ENCODE data around the gene HYAL2. TPM values are rescaled to one million over a fixed set of nuclear protein-coding genes. Genes with fewer than 3 reads are reported as not detected.

Gene HYAL2
- total and polyA plus RNA-seq, 10 of the 15 experiments (the other 5 are each of a cell fraction or from before 2014, with no cell fraction given): 0.06 to 21.8 (median 12.7) TPM

Other genes starting within 250 kb of the HYAL2 start
Only the 7 nearest of the 20 such genes appear.
- 3.6 and 4.0 TPM in 2 replicates for gene HYAL3, start 23.3 kb downstream of the HYAL2 start, total RNA-seq (2014; rRNA removed)
- 2.0 and 2.4 TPM in 2 replicates for gene HYAL3, start 23.3 kb downstream of the HYAL2 start, total RNA-seq (2014; rRNA removed; fragmentation: Illumina TruSeq; extraction: Trizol)
- 2.8 and 3.9 TPM in 2 replicates for gene HYAL3, start 23.3 kb downstream of the HYAL2 start, total RNA-seq (2021)
- gene HYAL3, start 23.3 kb downstream of the HYAL2 start, polyA plus RNA-seq (2011; rRNA removed): 0.94 and 1.4 TPM in 2 replicates
- 0.49 and 1.8 TPM in 2 replicates for gene HYAL3, start 23.3 kb downstream of the HYAL2 start, polyA plus RNA-seq (2014; fragmentation: Illumina TruSeq; extraction: Trizol)
- gene HYAL3, start 23.3 kb downstream of the HYAL2 start, polyA plus RNA-seq (2014; fragmentation: Nextera tagmentation; extraction: Ambion mirVana): under 1 TPM; 0.37 TPM
- gene HYAL3, start 23.3 kb downstream of the HYAL2 start, polyA plus RNA-seq (2014; rRNA removed): 3.7 and 4.0 TPM in 2 replicates
- 1 to 10 TPM; 4.1 to 4.2 TPM for gene HYAL3, start 23.3 kb downstream of the HYAL2 start, polyA plus RNA-seq (2016; fragmentation: Nextera tagmentation; extraction: Ambion mirVana)
- 8.5 and 9.2 TPM in 2 replicates for gene NAA80, start 23.3 kb downstream of the HYAL2 start, total RNA-seq (2014; rRNA removed)
- 2.9 and 3.8 TPM in 2 replicates for gene NAA80, start 23.3 kb downstream of the HYAL2 start, total RNA-seq (2014; rRNA removed; fragmentation: Illumina TruSeq; extraction: Trizol)
- gene NAA80, start 23.3 kb downstream of the HYAL2 start, total RNA-seq (2021): 9.0 and 9.1 TPM in 2 replicates
- 2.4 and 5.1 TPM in 2 replicates for gene NAA80, start 23.3 kb downstream of the HYAL2 start, polyA plus RNA-seq (2011; rRNA removed)
- 2.6 and 6.4 TPM in 2 replicates for gene NAA80, start 23.3 kb downstream of the HYAL2 start, polyA plus RNA-seq (2014; fragmentation: Illumina TruSeq; extraction: Trizol)
- gene NAA80, start 23.3 kb downstream of the HYAL2 start, polyA plus RNA-seq (2014; fragmentation: Nextera tagmentation; extraction: Ambion mirVana): under 1 TPM; 0.48 to 0.62 TPM
- 12.7 and 13.6 TPM in 2 replicates for gene NAA80, start 23.3 kb downstream of the HYAL2 start, polyA plus RNA-seq (2014; rRNA removed)
- 1 to 10 TPM; 7.0 to 8.0 TPM for gene NAA80, start 23.3 kb downstream of the HYAL2 start, polyA plus RNA-seq (2016; fragmentation: Nextera tagmentation; extraction: Ambion mirVana)
- gene HYAL1, start 19.2 kb downstream of the HYAL2 start, total RNA-seq (2014; rRNA removed): 0.06 and 0.33 TPM in 2 replicates
- 0.09 and 0.36 TPM in 2 replicates for gene HYAL1, start 19.2 kb downstream of the HYAL2 start, total RNA-seq (2014; rRNA removed; fragmentation: Illumina TruSeq; extraction: Trizol)
- gene HYAL1, start 19.2 kb downstream of the HYAL2 start, total RNA-seq (2021): 0.40 and 0.49 TPM in 2 replicates
- 0.04 and 0.07 TPM in 2 replicates for gene HYAL1, start 19.2 kb downstream of the HYAL2 start, polyA plus RNA-seq (2011; rRNA removed)
- gene HYAL1, start 19.2 kb downstream of the HYAL2 start, polyA plus RNA-seq (2014; fragmentation: Illumina TruSeq; extraction: Trizol): 0.07 TPM in 1 of 2 replicates, not detected in the other
- gene HYAL1, start 19.2 kb downstream of the HYAL2 start, polyA plus RNA-seq (2014; fragmentation: Nextera tagmentation; extraction: Ambion mirVana): not detected
- gene HYAL1, start 19.2 kb downstream of the HYAL2 start, polyA plus RNA-seq (2014; rRNA removed): 0.13 and 0.20 TPM in 2 replicates
- under 1 TPM; 0.23 to 0.55 TPM for gene HYAL1, start 19.2 kb downstream of the HYAL2 start, polyA plus RNA-seq (2016; fragmentation: Nextera tagmentation; extraction: Ambion mirVana)
- 31.1 and 34.7 TPM in 2 replicates for gene TUSC2, start 5.5 kb upstream of the HYAL2 start, total RNA-seq (2014; rRNA removed)
- 17.7 and 18.0 TPM in 2 replicates for gene TUSC2, start 5.5 kb upstream of the HYAL2 start, total RNA-seq (2014; rRNA removed; fragmentation: Illumina TruSeq; extraction: Trizol)
- gene TUSC2, start 5.5 kb upstream of the HYAL2 start, total RNA-seq (2021): 33.8 and 34.5 TPM in 2 replicates
- gene TUSC2, start 5.5 kb upstream of the HYAL2 start, polyA plus RNA-seq (2011; rRNA removed): 24.3 and 37.8 TPM in 2 replicates
- 24.3 and 27.0 TPM in 2 replicates for gene TUSC2, start 5.5 kb upstream of the HYAL2 start, polyA plus RNA-seq (2014; fragmentation: Illumina TruSeq; extraction: Trizol)
- gene TUSC2, start 5.5 kb upstream of the HYAL2 start, polyA plus RNA-seq (2014; fragmentation: Nextera tagmentation; extraction: Ambion mirVana): 10 to 100 TPM in 1 of 2 experiments, 1 to 10 TPM in 1; 4.0 to 10.2 TPM
- gene TUSC2, start 5.5 kb upstream of the HYAL2 start, polyA plus RNA-seq (2014; rRNA removed): 69.4 and 79.5 TPM in 2 replicates
- gene TUSC2, start 5.5 kb upstream of the HYAL2 start, polyA plus RNA-seq (2016; fragmentation: Nextera tagmentation; extraction: Ambion mirVana): 10 to 100 TPM; 71.1 to 73.8 TPM
- gene RASSF1, start 18.1 kb upstream of the HYAL2 start, total RNA-seq (2014; rRNA removed): 39.3 and 40.1 TPM in 2 replicates
- 15.7 and 16.1 TPM in 2 replicates for gene RASSF1, start 18.1 kb upstream of the HYAL2 start, total RNA-seq (2014; rRNA removed; fragmentation: Illumina TruSeq; extraction: Trizol)
- gene RASSF1, start 18.1 kb upstream of the HYAL2 start, total RNA-seq (2021): 30.9 and 35.2 TPM in 2 replicates
- gene RASSF1, start 18.1 kb upstream of the HYAL2 start, polyA plus RNA-seq (2011; rRNA removed): 36.4 and 59.6 TPM in 2 replicates
- 9.6 and 18.5 TPM in 2 replicates for gene RASSF1, start 18.1 kb upstream of the HYAL2 start, polyA plus RNA-seq (2014; fragmentation: Illumina TruSeq; extraction: Trizol)
- 10 to 100 TPM in 1 of 2 experiments, 1 to 10 TPM in 1; 4.4 to 10.3 TPM for gene RASSF1, start 18.1 kb upstream of the HYAL2 start, polyA plus RNA-seq (2014; fragmentation: Nextera tagmentation; extraction: Ambion mirVana)
- gene RASSF1, start 18.1 kb upstream of the HYAL2 start, polyA plus RNA-seq (2014; rRNA removed): 54.1 and 61.3 TPM in 2 replicates
- gene RASSF1, start 18.1 kb upstream of the HYAL2 start, polyA plus RNA-seq (2016; fragmentation: Nextera tagmentation; extraction: Ambion mirVana): 10 to 100 TPM; 48.7 to 49.1 TPM
- 0.11 and 0.60 TPM in 2 replicates for gene ZMYND10, start 23.0 kb upstream of the HYAL2 start, total RNA-seq (2014; rRNA removed)
- 0.14 and 0.27 TPM in 2 replicates for gene ZMYND10, start 23.0 kb upstream of the HYAL2 start, total RNA-seq (2014; rRNA removed; fragmentation: Illumina TruSeq; extraction: Trizol)
- gene ZMYND10, start 23.0 kb upstream of the HYAL2 start, total RNA-seq (2021): 0.45 and 0.80 TPM in 2 replicates
- gene ZMYND10, start 23.0 kb upstream of the HYAL2 start, polyA plus RNA-seq (2011; rRNA removed): 0.40 and 1.0 TPM in 2 replicates
- gene ZMYND10, start 23.0 kb upstream of the HYAL2 start, polyA plus RNA-seq (2014; fragmentation: Illumina TruSeq; extraction: Trizol): 0.18 TPM in 1 of 2 replicates, not detected in the other
- gene ZMYND10, start 23.0 kb upstream of the HYAL2 start, polyA plus RNA-seq (2014; fragmentation: Nextera tagmentation; extraction: Ambion mirVana): under 1 TPM; 0.26 to 0.40 TPM
- 0.35 and 0.91 TPM in 2 replicates for gene ZMYND10, start 23.0 kb upstream of the HYAL2 start, polyA plus RNA-seq (2014; rRNA removed)
- gene ZMYND10, start 23.0 kb upstream of the HYAL2 start, polyA plus RNA-seq (2016; fragmentation: Nextera tagmentation; extraction: Ambion mirVana): under 1 TPM; 0.66 to 0.94 TPM
- 34.6 and 35.4 TPM in 2 replicates for gene NPRL2, start 28.0 kb upstream of the HYAL2 start, total RNA-seq (2014; rRNA removed)
- gene NPRL2, start 28.0 kb upstream of the HYAL2 start, total RNA-seq (2014; rRNA removed; fragmentation: Illumina TruSeq; extraction: Trizol): 15.0 and 17.8 TPM in 2 replicates
- 19.4 and 22.9 TPM in 2 replicates for gene NPRL2, start 28.0 kb upstream of the HYAL2 start, total RNA-seq (2021)
- gene NPRL2, start 28.0 kb upstream of the HYAL2 start, polyA plus RNA-seq (2011; rRNA removed): 39.4 and 54.2 TPM in 2 replicates
- 12.9 and 22.5 TPM in 2 replicates for gene NPRL2, start 28.0 kb upstream of the HYAL2 start, polyA plus RNA-seq (2014; fragmentation: Illumina TruSeq; extraction: Trizol)
- 10 to 100 TPM; 33.6 to 36.2 TPM for gene NPRL2, start 28.0 kb upstream of the HYAL2 start, polyA plus RNA-seq (2014; fragmentation: Nextera tagmentation; extraction: Ambion mirVana)
- gene NPRL2, start 28.0 kb upstream of the HYAL2 start, polyA plus RNA-seq (2014; rRNA removed): 34.0 and 38.8 TPM in 2 replicates
- gene NPRL2, start 28.0 kb upstream of the HYAL2 start, polyA plus RNA-seq (2016; fragmentation: Nextera tagmentation; extraction: Ambion mirVana): 10 to 100 TPM; 31.0 to 32.1 TPM